Activated CD4-positive, alpha-beta T cell treated with anti-CD3 and anti-CD28 coated beads, Interleukin-2, amount 50 U/mL, for 24 hours (primary cell): ENCODE results near the gene FASTKD3.

ENCODE experiments used
- DNase-seq, 2 donors: peaks; one replicate each; pipeline ENCODE4 v3.0.0-alpha.2; 2020; ENCODE audit warnings: low read depth in 1 of 2, low spot score in 1 of 2

Gene FASTKD3

GRCh38 chr5:7881816-7882215 lies 13.0 kb upstream of the FASTKD3 start:
- DNase-seq: no peak

- no peak for DNase-seq
Measured at GRCh38 chr5:7881091-7881490, 12.3 kb upstream of the FASTKD3 start.

DNA sequence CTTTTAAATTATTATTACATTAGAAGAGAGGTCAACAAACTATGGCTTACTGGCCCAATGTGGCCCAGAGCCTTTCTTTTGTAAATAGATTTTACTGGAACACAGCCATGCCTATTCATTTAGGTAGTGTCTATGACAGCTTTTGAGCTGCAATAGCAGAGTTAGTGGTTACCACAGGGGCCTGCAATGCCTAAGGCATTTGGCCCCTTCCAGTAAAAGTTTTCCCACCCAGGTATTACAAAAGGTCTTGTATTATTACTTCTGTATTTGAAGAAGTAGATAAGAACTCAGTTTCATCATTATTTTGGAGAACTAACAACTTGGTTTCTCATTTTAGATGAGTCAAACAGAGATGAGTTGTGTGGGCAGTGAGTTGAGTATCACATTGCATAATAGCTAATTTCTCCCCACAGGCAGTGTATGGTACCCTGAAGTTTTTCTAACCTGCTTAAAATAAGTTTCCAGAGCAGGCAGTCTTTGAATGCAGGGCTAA lies 9.6 kb upstream of the FASTKD3 start:
- DNase-seq: peak in 1 of 2 donors; percentile 31

DNA sequence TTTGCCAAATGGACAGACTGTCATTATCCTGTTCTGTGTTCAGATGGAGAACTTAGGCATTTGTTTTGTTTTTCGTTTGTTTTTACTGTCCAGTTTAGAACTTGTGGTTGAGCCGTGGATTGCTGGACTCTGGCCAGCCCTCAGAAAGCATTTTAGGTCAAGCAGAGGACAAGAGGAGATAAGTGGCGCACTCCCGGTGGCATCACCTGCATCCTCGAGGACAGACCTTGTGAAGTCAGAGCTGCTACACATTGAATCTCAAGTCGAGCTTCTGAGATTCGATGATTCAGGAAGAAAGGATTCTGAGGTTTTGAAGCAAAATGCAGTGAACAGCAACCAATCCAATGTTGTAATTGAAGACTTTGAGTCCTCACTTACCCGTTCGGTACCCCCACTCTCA lies 9.0 kb upstream of the FASTKD3 start:
- DNase-seq: no peak

- DNase-seq: no peak
Measured at GRCh38 chr5:7876867-7877266, 8.0 kb upstream of the FASTKD3 start.

DNA sequence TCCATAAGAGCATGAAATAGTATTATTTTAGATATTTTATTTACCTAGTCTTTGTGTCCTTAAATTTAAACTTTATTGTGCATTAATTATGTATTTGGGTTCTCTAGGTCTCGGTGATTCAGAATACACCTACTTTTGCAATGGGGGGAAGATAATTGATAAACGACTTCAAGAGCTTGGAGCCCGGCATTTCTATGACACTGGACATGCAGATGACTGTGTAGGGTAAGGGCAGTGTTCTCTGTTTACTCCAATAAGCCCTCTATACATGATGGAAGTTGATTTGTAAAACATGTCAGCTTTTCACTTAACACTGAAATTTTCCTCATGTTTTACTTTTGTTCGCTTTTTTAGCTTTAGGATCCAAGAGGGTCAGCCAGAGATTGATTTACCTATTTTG lies 6.3 kb upstream of the FASTKD3 start:
- no peak for DNase-seq

- DNase-seq: no peak
Measured at GRCh38 chr5:7874639-7875038, 5.8 kb upstream of the FASTKD3 start.

GRCh38 chr5:7873216-7873615 lies 4.4 kb upstream of the FASTKD3 start:
- no peak for DNase-seq

DNA sequence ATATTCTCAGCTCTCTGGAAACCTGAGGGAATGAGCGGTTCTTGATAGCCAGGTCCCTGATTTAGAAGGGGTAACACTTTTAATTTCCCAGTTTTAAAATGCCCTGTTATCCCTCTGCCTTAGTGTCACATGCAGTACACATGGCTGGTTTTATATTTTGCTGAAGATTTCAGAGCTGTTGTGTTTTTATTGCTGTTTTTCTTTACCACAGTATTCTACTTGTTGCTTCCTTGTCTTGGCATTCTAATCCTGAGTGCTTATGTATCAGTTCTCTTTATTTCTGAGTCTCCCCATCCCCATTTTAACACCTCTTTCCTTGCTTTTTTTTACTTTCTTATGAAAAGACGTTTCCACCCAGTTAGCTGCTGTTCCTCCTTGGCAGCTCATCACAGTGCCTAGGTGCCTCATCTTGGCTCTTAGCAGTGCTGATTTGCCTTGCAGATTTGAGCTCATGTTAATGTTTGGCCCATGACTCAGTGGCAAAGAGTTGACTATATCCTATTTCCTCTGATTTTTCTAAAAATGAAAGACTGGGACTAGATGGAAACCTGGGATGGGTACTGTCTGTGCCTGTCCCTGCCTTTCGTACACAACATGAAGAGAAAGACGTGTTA lies 3.8 kb upstream of the FASTKD3 start:
- no peak for DNase-seq

GRCh38 chr5:7871653-7872052 lies 2.8 kb upstream of the FASTKD3 start:
- no peak for DNase-seq

DNA sequence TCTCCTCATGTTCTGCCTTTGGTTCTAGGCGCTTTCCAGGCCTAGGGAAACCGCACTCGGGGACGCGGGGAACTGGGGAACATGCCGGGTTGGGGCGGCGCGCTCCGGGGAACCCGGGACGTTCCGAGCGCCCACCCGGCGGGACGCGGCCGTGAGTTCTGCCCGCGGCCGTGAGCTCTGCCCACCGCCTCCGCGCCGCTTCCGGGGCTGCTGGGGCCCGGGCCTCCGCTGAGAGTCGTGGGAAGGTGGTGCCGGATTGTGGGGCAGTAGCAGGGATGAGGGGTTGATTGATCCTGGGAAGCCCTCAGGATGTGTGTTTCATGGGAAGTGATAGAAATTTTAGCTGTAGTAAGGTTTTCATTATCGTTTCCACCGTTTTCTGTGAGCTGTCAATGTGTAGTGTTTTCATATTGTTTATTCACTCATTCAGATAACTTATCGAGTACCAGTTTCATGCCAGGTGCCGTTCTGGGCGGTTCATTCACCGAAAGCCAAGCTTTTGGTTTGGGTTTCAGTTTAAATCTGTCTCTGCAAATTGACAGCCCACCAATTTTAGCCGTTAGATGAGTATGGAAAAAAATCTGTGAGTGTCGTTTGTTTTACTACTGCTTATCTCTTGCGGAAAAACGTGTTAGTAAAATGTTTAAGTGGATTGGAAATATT lies 774 bp upstream of the FASTKD3 start:
- peak in 1 of 2 donors; percentile 27 for DNase-seq

DNA sequence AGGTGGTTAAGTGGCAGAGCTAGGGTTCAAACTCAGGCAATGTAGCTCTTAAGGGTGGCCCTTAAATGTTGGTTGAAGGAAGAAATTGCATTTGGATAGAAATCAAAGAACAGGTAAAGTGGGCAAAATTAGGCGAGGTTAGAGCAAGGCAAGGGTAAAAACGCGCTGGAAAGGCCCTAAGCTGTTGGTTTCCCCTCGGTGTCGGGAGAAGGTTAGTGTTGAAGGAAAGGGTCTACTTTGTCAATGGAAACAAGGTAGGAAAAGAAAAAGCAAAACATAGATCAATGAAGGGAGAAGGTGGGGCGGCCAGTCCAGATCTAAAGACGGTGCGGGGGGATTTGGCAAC lies 431 bp downstream of the FASTKD3 start:
- no peak for DNase-seq

GRCh38 chr5:7867260-7867659 lies 1.6 kb downstream of the FASTKD3 start:
- DNase-seq: no peak

DNA sequence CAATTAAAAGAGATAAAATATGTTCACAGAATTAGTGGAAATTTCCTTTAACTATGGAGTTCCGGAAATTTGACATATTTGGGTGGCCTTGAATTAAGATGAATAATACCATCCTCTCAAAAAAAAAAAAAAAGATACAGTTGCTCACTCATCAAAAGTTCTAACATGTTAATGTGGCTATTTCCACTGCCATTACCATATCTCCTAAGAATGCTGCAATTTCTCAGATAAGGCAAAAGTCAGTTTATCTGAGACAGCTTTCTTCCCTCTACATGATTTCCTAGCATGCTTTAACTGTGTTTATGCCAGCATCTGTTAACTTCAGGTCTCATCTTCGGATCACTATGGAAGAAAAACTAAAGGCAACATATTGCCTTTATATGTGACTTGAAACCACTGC lies 2.6 kb downstream of the FASTKD3 start:
- no peak for DNase-seq

GRCh38 chr5:7857926-7858632 lies 10.8 kb downstream of the FASTKD3 start:
- DNase-seq: no peak

GRCh38 chr5:7857361-7857760 lies 11.5 kb downstream of the FASTKD3 start:
- no peak for DNase-seq

DNA sequence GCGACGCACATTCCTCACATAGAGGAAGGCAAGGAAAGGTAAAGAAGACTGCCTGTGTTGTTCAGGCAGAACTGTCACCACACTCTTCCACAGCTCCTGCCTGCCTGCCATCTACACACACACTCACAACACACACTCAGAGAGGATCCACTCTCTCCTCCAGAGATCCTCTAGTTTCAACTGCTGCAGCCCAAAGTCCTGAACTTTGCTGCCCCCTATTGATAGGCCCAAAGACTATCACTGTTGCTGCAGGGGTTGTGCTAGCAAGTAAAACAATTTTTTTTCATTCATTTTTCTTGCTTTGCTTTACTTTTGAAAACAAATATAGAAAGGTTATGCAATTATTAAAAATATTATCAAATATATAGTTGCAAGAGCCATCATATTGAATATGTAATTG lies 12.0 kb downstream of the FASTKD3 start:
- DNase-seq: no peak

DNA sequence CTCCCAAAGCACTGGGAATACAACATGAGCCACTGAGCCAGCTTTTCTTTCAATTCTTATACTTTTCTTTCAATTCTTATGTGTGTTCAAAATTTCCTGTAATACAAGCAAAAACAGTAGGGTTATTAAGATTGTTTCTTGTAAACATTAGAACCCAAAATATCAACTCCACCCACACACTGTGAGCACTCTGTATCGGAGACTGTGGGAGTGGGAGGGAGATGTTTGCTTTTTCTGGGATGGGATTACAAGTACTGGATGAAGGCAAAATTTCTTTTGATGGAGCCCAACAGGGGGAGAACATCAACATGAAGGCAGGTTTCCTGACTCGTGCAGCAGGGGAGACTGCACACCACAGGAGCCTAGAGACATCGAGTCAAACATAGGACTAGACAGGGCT lies 13.2 kb downstream of the FASTKD3 start:
- DNase-seq: no peak

DNA sequence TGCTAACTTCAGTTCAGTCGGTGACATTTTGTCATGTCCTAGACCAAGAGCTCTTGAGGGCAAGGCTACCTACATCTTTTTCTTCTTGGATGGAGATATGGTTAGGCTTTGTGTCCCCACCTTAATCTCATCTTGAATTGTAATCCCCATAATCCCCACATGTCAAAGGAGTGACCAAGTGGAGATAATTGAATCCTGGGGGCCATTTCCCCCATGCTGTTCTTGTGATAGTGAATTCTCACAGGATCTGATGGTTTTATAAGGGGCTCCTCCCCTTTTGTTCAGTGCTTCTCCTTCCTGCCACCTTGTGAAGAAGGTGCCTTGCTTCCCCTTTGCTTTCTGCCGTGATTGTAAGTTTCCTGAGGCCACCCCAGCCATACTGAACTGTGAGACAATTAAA lies 15.8 kb downstream of the FASTKD3 start:
- no peak for DNase-seq

DNA sequence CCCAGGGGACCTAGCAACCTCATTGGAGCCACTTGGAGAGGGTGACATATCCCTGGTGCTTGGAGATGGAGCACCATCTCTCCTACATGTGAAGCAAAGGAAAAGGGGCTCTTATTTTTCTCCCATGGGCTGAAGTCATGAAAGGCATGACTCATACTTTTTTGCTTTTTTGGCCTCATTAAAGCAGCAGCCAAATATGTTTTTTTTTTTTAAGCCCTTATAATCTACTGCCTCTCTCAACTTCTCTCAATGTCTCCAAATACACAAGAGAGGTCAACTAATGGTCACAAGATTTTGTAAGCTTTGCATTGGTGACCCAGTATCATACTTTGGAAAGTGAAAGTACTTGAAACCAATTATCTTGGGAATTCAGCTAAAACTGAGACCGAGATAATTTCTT lies 16.3 kb downstream of the FASTKD3 start:
- no peak for DNase-seq

DNA sequence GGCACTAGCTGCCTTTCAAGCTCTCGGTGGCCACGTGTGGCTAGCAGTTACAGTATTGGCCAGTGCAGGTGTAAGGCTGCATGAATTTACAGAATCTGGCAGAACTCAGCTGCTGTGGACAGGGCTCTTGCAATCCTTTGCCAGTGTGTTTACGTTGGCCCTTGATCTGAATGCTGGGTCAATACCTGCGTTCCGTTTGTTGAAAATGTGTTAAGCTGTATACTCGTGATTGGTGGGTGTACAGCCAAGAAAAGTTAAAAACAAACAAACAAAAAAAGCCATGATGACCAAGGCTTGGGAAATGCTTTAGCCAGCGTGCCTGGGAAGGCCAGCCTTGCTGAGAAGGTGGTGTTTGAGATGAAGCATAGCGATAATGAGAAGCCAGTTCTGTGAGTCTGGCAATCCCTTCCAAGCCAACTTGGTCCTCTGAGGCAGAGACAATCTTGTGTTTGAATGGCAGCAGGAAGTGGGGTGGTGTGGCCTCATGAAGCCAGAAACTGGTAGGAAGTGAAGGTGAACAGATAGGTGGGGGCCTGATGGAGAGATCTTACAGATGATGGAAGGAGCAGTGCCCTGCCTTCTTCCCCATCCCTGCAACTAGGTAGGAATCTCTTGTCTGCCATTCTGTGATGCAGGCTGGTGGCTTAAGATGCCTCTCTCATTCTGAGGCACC lies 17.1 kb downstream of the FASTKD3 start:
- no peak for DNase-seq

DNA sequence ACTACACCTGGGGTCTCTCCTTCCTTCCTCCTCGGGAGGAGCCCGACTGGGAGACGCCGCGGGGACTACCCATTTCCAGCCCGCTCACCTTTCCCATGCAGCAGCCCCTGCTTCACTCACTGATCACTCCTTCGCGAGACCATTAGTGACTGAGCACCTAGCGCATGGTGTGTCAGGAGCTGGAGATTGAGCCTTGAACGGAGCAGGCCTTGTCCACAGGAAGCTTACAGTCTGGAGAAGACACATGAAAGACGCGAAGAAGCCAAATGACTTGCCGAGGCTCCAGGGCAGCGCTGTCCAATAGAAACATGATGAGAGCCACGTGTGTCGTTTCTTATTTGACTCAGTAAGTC lies 17.6 kb downstream of the FASTKD3 start:
- no peak for DNase-seq
